ENCODE measurements around the gene HSPE1. TPM values are rescaled to one million over a fixed set of nuclear protein-coding genes. Genes with fewer than 3 reads are reported as not detected.

Gene HSPE1
- total and polyA plus RNA-seq, 2 of the 8 experiments (the other 6 are each of a cell fraction or from before 2014, with no cell fraction given): 206 to 377 TPM

DNA sequence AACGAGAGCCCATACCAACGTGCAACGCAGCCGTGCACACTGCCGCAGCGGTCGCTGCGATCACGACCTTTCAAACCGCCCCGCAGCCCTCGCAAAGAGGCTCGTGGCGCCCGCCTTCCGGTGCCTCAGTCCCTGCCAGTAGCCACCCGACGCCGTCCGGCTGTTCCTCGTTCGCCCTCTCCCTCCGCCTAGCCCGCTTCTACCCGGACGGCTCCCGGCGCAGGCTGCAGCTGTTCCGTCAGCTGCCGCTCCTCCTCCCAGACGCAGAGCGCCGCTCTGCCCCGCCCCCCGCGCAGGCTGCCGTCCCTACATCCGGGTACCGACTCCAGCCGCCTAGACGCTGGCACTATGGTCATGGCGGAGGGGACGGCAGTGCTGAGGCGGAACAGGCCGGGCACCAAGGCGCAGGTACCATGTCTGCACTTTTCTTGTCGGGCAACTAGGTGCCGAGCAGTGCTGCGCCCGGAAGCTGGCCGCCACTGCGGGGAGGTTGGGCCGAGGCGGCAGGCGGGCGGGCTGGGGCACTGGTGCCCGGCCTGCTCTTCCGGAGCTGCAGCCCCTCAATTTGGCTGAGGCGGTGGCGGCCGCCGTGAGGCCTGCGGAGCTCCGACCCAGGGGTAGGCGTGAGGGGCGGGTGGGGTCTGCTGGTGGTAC is 15.7 kb downstream of the HSPE1 start, which contains the start of gene MOB4 (continued):
- no peak for TF ChIP-seq RXRA (IDR thresholded peaks at IDR 0.05; ENCODE audit: insufficient read depth, low read depth, low read length)
- no peak for TF ChIP-seq EZH2 (IDR thresholded peaks at IDR 0.05; ENCODE audit: low read depth, low read length, severe bottlenecking)
- TF ChIP-seq TAF7 (optimal IDR thresholded peaks at IDR 0.05; ENCODE audit: borderline replicate concordance, low read depth, low read length): peak; percentile 83
- peak; percentile 42 for TF ChIP-seq NANOG (IDR thresholded peaks at IDR 0.05; ENCODE audit: insufficient read depth, low read depth, low read length, poor library complexity, severe bottlenecking)
- no peak for TF ChIP-seq SP2 (IDR thresholded peaks at IDR 0.05; ENCODE audit: low read length)
- TF ChIP-seq MAFK (IDR thresholded peaks at IDR 0.05; ENCODE audit: low read depth, low read length): no peak
- TF ChIP-seq RBBP5 (IDR thresholded peaks at IDR 0.05; ENCODE audit: borderline replicate concordance, low read depth, low read length): peak; percentile 69; the same call in 1 of the 2 replicates
- TF ChIP-seq ASH2L (IDR thresholded peaks at IDR 0.05; ENCODE audit: low read length): peak; percentile 88
- peak; percentile 72; the same call in 1 of the 2 replicates for TF ChIP-seq SP1 (IDR thresholded peaks at IDR 0.05; ENCODE audit: low read depth, low read length)
- TF ChIP-seq HDAC6 (IDR thresholded peaks at IDR 0.05; ENCODE audit: low read depth, low read length): no peak
- TF ChIP-seq KDM4A (IDR thresholded peaks at IDR 0.05; ENCODE audit: low read depth, low read length, severe bottlenecking): no peak
- TF ChIP-seq RAD21 (IDR thresholded peaks at IDR 0.05 in 1 of 2, conservative IDR thresholded peaks at IDR 0.05 in 1 of 2; ENCODE audit: low read depth in 2 of 2, low read length in 2 of 2): peak; percentile 15 to 18; a peak in 2 of 4 replicates
- TF ChIP-seq RNF2 (IDR thresholded peaks at IDR 0.05; ENCODE audit: borderline replicate concordance, low read depth, low read length, missing control alignments, poor library complexity, severe bottlenecking): no peak
- TF ChIP-seq SRF (IDR thresholded peaks at IDR 0.05; ENCODE audit: low read depth, low read length): no peak
- TF ChIP-seq POU5F1 (IDR thresholded peaks at IDR 0.05; ENCODE audit: low read depth, low read length): no peak
- no peak for TF ChIP-seq CBX5 (IDR thresholded peaks at IDR 0.05; ENCODE audit: low read depth, low read length)
- peak; percentile 28; the same call in 1 of the 2 replicates for TF ChIP-seq NRF1 (IDR thresholded peaks at IDR 0.05; ENCODE audit: low read depth, low read length)
- TF ChIP-seq TCF12 (IDR thresholded peaks at IDR 0.05; ENCODE audit: low read depth, low read length): peak; percentile 51; the same call in 1 of the 2 replicates
- TF ChIP-seq, protein P1, sequence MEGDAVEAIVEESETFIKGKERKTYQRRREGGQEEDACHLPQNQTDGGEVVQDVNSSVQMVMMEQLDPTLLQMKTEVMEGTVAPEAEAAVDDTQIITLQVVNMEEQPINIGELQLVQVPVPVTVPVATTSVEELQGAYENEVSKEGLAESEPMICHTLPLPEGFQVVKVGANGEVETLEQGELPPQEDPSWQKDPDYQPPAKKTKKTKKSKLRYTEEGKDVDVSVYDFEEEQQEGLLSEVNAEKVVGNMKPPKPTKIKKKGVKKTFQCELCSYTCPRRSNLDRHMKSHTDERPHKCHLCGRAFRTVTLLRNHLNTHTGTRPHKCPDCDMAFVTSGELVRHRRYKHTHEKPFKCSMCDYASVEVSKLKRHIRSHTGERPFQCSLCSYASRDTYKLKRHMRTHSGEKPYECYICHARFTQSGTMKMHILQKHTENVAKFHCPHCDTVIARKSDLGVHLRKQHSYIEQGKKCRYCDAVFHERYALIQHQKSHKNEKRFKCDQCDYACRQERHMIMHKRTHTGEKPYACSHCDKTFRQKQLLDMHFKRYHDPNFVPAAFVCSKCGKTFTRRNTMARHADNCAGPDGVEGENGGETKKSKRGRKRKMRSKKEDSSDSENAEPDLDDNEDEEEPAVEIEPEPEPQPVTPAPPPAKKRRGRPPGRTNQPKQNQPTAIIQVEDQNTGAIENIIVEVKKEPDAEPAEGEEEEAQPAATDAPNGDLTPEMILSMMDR (IDR thresholded peaks at IDR 0.05; ENCODE audit: control extremely low read depth in 1 of 3, insufficient read depth in 1 of 3, low read depth in 1 of 3, low read length in 3 of 3): no peak
- no peak for TF ChIP-seq ZNF274 (IDR thresholded peaks at IDR 0.05; ENCODE audit: borderline replicate concordance, extremely low read depth, low read length)
- TF ChIP-seq CREB1 (IDR thresholded peaks at IDR 0.05): peak; percentile 81
